Fibroblast of lung (primary cell): Measurements from ENCODE around the gene CERS4.

ENCODE experiments used
- CTCF ChIP-seq, 2 donors: IDR thresholded peaks in 1 of 2; conservative IDR thresholded peaks in 1 of 2; 1 replicate in 1 of 2; 2 replicates in 1 of 2; pipeline ENCODE4 v1.5.1; 2011 to 2012; ENCODE audit warnings: low read length in 2 of 2, control low read depth in 1 of 2, inconsistent platforms in 1 of 2, low read depth in 1 of 2, mild to moderate bottlenecking in 1 of 2
- EZH2 ChIP-seq: IDR thresholded peaks from 2 replicates; pipeline ENCODE4 v1.5.1; 2012; ENCODE audit warnings: low read length, control low read depth, mild to moderate bottlenecking; ENCODE audit errors: missing control alignments

- TF ChIP-seq CTCF (conservative IDR thresholded peaks at IDR 0.05 in 1 of 2, IDR thresholded peaks at IDR 0.05 in 1 of 2; ENCODE audit: low read depth in 1 of 2, low read length in 2 of 2): no peak
- no peak for TF ChIP-seq EZH2
Observed at GRCh38 chr19:8192221-8192820, 16.8 kb upstream of the CERS4 start.
